ENCODE results near the gene TOP2A. TPM values are rescaled to one million over a fixed set of nuclear protein-coding genes. Genes with fewer than 3 reads are reported as not detected.

Gene TOP2A
- polyA plus RNA-seq, 1 of the 3 experiments (the other 2 are of a cell fraction), result 20.6 TPM

GRCh38 chr17:40436636-40437035 is 18.9 kb upstream of the TOP2A start:
- Histone ChIP-seq H3K27me3 (ENCODE audit: insufficient read depth) (no peaks in the 10 kb centered on the region), H3K4me2 (no peak overlapping the region), H3K79me2 (ENCODE audit: insufficient read depth) (no peaks in the 10 kb centered on the region), H3K9me2 (no peaks in the 10 kb centered on the region), H3K9me3 (no peaks in the 10 kb centered on the region), H3F3A (replicated peaks; ENCODE audit: insufficient read depth) (no peaks in the 10 kb centered on the region), H2AFZ (ENCODE audit: low read depth) (no peak overlapping the region), H3K9ac (no peak overlapping the region), H3K27ac (ENCODE audit: low read depth in 2 of 2, low read length in 1 of 2) (no peak overlapping the region), H4K20me1 (ENCODE audit: insufficient read depth) (no peaks in the 10 kb centered on the region), H3K4me1 (ENCODE audit: control insufficient read depth in 1 of 2, insufficient read depth in 2 of 2, low read depth in 1 of 2, low read length in 1 of 2) (peaks cover 9 to 34% of the 10 kb centered on the region in 2 experiments; a peak in 3 of 4 replicates), H3K4me3 (ENCODE audit: low read depth in 2 of 2, low read length in 1 of 2) (no peak overlapping the region), H3K36me3 (replicated peaks in 1 of 2; ENCODE audit: control insufficient read depth in 1 of 2, insufficient read depth in 2 of 2, low read length in 1 of 2) (no peaks in the 10 kb centered on the region)
- no peak for DNase-seq
- ChIA-PET POLR2A (interaction anchor here (1.0 kb wide), 1 partner anchor 14 kb away, joined by 3 read pairs; no protein-coding TSS in a partner anchor), CTCF (interaction anchor here (1.5 to 18.2 kb wide), 6 partner anchors 19 to 119 kb away, joined by 3 to 332 read pairs (median 228); no protein-coding TSS in a partner anchor)
- TF ChIP-seq NFIC (IDR thresholded peaks at IDR 0.05; ENCODE audit: borderline replicate concordance) (no peak), POLR2AphosphoS5 (IDR thresholded peaks at IDR 0.05; ENCODE audit: low read depth, low read length) (no peak), SIN3A (IDR thresholded peaks at IDR 0.05; ENCODE audit: borderline replicate concordance, low read depth, low read length) (no peak), MAX (IDR thresholded peaks at IDR 0.05; ENCODE audit: low read depth) (no peak), FOSL2 (IDR thresholded peaks at IDR 0.05; ENCODE audit: borderline replicate concordance, low read depth) (no peak), YY1 (IDR thresholded peaks at IDR 0.05; ENCODE audit: low read depth) (no peak), IRF3 (IDR thresholded peaks at IDR 0.05; ENCODE audit: low read depth, low read length) (no peak), SMC3 (IDR thresholded peaks at IDR 0.05; ENCODE audit: low read depth, low read length) (no peak), MEF2A (IDR thresholded peaks at IDR 0.05; ENCODE audit: borderline replicate concordance, low read depth) (no peak), ZBTB33 (IDR thresholded peaks at IDR 0.05; ENCODE audit: borderline replicate concordance, low read depth) (no peak), EZH2phosphoT487 (IDR thresholded peaks at IDR 0.05; ENCODE audit: borderline replicate concordance, low read depth) (no peak)
- WGBS (ENCODE audit: low lambda C conversion rate), result 76% methylated on average over 5 of the region's 5 CpGs

GRCh38 chr17:40433551-40434415 is 16.1 kb upstream of the TOP2A start:
- H4K20me1 ChIP-seq (ENCODE audit: insufficient read depth), result no peaks in the 10 kb centered on the region
- no peaks in the 10 kb centered on the region for H3F3A ChIP-seq (replicated peaks; ENCODE audit: insufficient read depth)
- H3K79me2 ChIP-seq (ENCODE audit: insufficient read depth), result no peaks in the 10 kb centered on the region
- peak overlapping the region; percentile 86; the same call in 1 of the 2 replicates for H2AFZ ChIP-seq (ENCODE audit: low read depth)
- H3K36me3 ChIP-seq (replicated peaks in 1 of 2; ENCODE audit: control insufficient read depth in 1 of 2, insufficient read depth in 2 of 2, low read length in 1 of 2), result no peaks in the 10 kb centered on the region
- WGBS (ENCODE audit: low lambda C conversion rate), result 72% methylated on average over 6 of the region's 6 CpGs
- H3K4me2 ChIP-seq, result peak overlapping the region; percentile 42; the same call in 1 of the 2 replicates
- no peak overlapping the region for H3K9ac ChIP-seq
- CTCF ChIA-PET, result interaction anchor here (0.6 to 7.2 kb wide), 28 partner anchors 7 to 132 kb away, joined by 3 to 42 read pairs (median 4); partner anchors contain the start of gene TOP2A
- H3K9me3 ChIP-seq, result no peaks in the 10 kb centered on the region
- peak overlapping the region; percentile 48 to 99 for H3K27ac ChIP-seq (ENCODE audit: low read depth in 2 of 2, low read length in 1 of 2)
- no peak overlapping the region for H3K4me3 ChIP-seq (ENCODE audit: low read depth in 2 of 2, low read length in 1 of 2)
- H3K4me1 ChIP-seq (ENCODE audit: control insufficient read depth in 1 of 2, insufficient read depth in 2 of 2, low read depth in 1 of 2, low read length in 1 of 2), result peaks cover 9 to 34% of the 10 kb centered on the region in 2 experiments; a peak in 3 of 4 replicates
- no peaks in the 10 kb centered on the region for H3K27me3 ChIP-seq (ENCODE audit: insufficient read depth)
- POLR2A ChIA-PET, result interaction anchor here (0.6 to 1.4 kb wide), 4 partner anchors 10 to 138 kb away, joined by 3 to 5 read pairs (median 4); partner anchors contain the start of gene TOP2A
- H3K9me2 ChIP-seq, result no peaks in the 10 kb centered on the region
- peak; percentile 58 for DNase-seq
- TF ChIP-seq TAF1 (IDR thresholded peaks at IDR 0.05; ENCODE audit: borderline replicate concordance, low read depth, low read length) (no peak), SMC3 (IDR thresholded peaks at IDR 0.05; ENCODE audit: low read depth, low read length) (peak; percentile 25; the same call in 1 of the 2 replicates), CHD2 (IDR thresholded peaks at IDR 0.05; ENCODE audit: low read length, partially characterized antibody) (peak; percentile 6), RAD21 (IDR thresholded peaks at IDR 0.05; ENCODE audit: low read length) (peak; percentile 52), RXRA (IDR thresholded peaks at IDR 0.05; ENCODE audit: borderline replicate concordance, low read depth) (no peak), CTCF (IDR thresholded peaks at IDR 0.05) (peak; percentile 59), USF1 (IDR thresholded peaks at IDR 0.05; ENCODE audit: borderline replicate concordance, low read depth) (no peak), EP300 (IDR thresholded peaks at IDR 0.05; ENCODE audit: borderline replicate concordance in 1 of 2, low read depth in 1 of 2, low read length in 1 of 2) (peak in 1 of 2 experiments; percentile 57; a peak in 2 of 4 replicates), MXI1 (IDR thresholded peaks at IDR 0.05; ENCODE audit: low read depth, low read length) (no peak; the same call in 1 of the 2 replicates)
